Ovary (tissue), 3 donors: ENCODE measurements around the gene DOCK11.

Source experiments
- EP300 ChIP-seq: sonication (generic); formaldehyde crosslinking; IDR thresholded peaks from one replicate; pipeline ENCODE4 v1.6.1; 2017; ENCODE audit warnings: antibody characterized with exemption
- POLR2A ChIP-seq: fragments of 450-650 bp; IDR thresholded peaks from one replicate; pipeline ENCODE4 v1.6.1; 2017; ENCODE audit warnings: antibody characterized with exemption, mild to moderate bottlenecking, moderate library complexity
- TF ChIP-seq, protein P1 (sequence below), 3 donors: fragments of 450-650 bp in 2 of 3; fragments of 200-600 bp in 1 of 3; IDR thresholded peaks; one replicate each; pipeline versions ENCODE4 v1.5.1 to v1.8.0; 2016 to 2022; ENCODE audit warnings: antibody characterized with exemption in 3 of 3, mild to moderate bottlenecking in 1 of 3
- donor health status: DM: no; HTN: no; CAD: no.

GRCh38 chrX:118585296-118585695, 89.7 kb downstream of the DOCK11 start:
- TF ChIP-seq EP300 (no peak), POLR2A (no peak)
- TF ChIP-seq, protein P1, sequence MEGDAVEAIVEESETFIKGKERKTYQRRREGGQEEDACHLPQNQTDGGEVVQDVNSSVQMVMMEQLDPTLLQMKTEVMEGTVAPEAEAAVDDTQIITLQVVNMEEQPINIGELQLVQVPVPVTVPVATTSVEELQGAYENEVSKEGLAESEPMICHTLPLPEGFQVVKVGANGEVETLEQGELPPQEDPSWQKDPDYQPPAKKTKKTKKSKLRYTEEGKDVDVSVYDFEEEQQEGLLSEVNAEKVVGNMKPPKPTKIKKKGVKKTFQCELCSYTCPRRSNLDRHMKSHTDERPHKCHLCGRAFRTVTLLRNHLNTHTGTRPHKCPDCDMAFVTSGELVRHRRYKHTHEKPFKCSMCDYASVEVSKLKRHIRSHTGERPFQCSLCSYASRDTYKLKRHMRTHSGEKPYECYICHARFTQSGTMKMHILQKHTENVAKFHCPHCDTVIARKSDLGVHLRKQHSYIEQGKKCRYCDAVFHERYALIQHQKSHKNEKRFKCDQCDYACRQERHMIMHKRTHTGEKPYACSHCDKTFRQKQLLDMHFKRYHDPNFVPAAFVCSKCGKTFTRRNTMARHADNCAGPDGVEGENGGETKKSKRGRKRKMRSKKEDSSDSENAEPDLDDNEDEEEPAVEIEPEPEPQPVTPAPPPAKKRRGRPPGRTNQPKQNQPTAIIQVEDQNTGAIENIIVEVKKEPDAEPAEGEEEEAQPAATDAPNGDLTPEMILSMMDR (IDR thresholded peaks at IDR 0.05): no peak
